HG03432 (cell line): ENCODE data around the gene MGA.

Source experiments
- ATAC-seq: cut with Tn5 transposase; IDR thresholded peaks from one replicate; pipeline ENCODE4 v1.9.1; 2021; ENCODE audit warnings: mild to moderate bottlenecking, moderate library complexity; ENCODE audit not compliant: unreplicated experiment

Gene MGA

DNA sequence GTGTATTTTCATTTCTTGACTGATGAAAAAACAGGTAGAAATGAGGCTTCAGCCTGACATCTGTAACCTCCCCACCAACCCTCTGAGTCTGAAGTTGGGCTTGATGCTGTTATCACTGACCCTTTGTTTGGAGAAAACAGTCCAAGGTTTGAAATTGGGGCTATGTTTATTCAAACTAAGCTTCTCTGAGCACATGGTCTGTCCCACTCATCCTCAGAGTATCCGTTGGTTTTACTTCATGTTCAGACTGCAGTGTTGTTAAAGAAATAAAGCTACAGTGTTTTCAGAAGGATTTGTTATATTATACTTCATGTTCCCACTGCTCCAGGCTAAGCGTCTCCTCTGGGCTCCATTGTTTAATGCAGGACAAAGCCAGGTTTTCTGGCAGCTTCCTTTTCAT lies 120.1 kb downstream of the MGA start:
- no peak for ATAC-seq

DNA sequence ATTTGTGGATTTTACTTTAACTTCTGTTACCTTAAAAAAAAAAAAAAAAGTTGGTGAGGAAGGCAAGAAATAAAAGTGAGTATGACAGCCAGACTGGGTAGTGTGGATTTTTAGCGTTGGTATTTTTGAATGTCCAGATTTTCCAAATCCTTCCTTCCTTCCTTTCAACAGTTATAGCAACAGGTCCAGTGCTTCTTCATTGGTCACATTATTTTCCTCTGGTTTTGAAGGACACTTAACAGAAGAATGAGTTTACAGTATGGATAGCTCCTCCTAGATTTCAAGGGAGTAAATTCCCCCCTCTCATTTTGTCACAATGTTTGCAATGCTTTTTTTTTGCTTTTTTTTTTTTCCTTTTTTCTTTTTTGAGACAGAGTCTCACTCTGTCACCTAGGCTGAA lies 120.5 kb downstream of the MGA start:
- no peak for ATAC-seq

DNA sequence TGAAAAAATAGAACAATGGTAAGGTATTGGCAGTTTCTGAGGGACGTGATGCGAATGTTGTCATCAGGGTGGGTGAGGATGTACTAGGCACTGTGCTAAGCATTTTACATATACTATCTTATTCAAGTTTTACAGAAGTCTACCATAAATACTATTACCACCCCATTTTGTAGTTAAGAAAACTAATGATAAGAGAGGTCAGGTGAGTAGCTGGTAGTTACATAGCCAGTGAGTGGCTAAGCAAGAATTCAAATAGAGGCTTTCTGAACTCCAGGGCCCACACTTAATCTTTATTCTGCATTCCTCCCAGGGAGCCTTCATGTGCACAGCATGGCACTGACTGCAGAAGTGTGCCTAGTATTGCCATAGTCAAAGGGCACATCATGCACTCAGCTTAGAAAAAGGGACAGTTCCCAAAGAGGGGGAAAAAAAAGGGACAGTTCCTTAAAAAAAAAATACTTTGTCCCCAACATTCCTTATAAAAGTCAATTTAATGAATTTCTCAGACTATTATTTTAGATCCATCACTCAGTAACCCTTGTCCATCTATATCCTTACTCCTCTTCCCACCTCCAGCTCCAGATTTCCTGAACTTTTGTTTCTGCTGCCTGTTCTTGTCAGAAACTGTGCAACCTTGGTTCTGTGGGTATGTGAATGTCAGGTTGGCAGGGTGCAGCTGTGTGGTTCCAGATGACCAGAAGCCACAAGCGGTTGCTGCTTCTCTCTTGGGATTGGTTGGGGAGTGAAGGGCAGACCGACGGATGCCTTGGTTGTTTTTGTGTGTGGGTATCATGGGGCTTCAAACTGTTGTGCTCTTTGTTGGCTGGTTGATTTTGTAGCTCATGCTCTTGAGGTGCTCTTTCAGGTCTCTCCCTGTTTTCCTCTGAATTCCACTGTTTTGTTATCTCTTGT lies 122.4 kb downstream of the MGA start:
- no peak for ATAC-seq

DNA sequence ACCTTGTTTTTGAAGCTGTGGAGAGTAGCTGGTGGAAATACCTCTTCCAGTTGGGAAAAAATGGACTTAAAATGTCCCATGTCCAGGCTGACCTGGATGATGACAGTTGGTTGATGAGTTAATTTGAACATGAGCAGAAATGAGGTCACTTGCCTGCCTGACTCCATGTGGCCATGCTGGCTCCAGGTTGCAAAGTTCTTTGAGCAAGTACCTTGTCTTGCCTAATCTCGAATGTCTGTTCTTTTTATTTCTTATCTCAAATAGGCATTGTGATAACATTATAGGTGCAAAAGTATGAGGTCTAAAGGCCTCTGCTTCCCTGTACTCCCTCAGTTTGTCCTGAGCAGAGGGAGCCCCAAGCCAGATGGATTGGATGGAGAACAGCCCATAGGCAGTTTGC lies 123.1 kb downstream of the MGA start:
- ATAC-seq = no peak

DNA sequence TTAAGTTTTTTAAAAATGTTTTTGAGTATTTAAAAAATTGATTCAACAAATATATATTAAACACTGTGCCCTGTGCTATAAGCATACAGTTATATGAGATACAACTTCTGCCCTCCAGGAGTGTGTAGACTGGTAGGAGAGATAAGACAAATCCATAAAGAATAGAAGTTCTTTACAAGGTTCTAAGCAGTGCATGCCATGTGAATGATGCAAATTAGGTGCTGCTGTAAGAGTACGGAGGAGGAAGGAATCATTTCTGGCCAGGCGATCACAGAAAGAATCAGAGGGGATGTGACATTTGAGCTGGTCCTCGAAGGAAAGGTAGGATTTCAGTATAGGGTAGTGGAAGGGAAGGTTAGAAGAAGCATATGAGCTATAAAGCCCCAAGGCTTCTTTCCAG lies 128.1 kb downstream of the MGA start:
- ATAC-seq = no peak

DNA sequence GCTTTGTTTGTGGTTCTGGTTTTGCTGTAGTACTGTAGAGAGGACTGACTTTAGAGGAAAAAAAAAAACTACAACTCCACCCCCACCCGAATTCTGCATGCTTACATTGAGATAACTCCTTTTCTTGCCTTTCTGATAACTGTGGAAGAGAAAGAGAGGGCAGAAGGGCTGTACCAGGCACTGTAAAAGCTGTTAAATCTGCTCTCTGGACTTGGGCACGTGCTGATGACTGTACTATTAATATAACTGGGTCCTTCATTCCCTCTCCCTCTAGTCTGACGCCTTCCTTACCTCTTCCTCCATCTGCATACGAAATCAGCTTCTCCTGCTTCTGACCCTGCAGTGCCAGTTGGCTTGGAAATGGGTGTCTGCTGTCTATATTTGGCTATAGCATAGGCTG lies 129.0 kb downstream of the MGA start:
- no peak for ATAC-seq

DNA sequence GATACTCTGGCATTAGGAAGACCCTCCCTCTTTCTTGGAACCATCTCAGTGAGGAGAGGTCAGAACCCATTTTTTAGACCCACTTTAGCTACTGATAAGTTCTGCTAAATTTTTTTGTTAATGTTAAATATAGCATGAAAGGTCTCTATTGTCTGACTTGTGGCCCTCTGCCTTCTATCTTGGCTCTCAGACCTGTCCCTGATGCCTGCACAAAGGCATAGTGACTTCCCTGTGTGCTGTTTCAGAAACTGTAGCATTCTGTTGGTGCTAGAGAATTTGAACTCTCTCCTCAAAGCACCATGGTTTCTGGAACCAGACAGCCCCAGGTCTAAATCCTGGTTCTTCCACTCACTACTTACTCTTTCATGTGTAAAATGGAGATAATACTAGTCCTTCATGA lies 129.5 kb downstream of the MGA start:
- no peak for ATAC-seq

DNA sequence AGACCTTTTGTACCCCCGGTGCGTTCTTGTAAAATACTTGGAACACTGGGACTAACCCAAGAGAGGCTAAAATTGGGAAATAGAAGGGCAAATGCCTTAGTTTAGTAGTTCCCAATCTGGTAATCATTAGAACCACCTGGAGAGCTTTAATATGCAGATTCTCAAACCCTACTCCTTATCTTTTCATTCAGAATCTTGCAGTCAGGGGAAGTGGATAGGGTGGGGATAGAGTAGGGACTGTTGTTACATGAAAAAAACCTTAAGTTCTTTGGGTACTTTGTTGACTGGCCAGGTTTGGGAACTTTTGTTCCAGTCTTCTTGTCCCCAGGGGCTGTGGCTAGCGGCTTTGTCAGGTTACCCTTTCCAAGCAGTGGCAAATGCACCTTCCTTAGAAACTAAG lies 130.0 kb downstream of the MGA start:
- ATAC-seq = no peak

DNA sequence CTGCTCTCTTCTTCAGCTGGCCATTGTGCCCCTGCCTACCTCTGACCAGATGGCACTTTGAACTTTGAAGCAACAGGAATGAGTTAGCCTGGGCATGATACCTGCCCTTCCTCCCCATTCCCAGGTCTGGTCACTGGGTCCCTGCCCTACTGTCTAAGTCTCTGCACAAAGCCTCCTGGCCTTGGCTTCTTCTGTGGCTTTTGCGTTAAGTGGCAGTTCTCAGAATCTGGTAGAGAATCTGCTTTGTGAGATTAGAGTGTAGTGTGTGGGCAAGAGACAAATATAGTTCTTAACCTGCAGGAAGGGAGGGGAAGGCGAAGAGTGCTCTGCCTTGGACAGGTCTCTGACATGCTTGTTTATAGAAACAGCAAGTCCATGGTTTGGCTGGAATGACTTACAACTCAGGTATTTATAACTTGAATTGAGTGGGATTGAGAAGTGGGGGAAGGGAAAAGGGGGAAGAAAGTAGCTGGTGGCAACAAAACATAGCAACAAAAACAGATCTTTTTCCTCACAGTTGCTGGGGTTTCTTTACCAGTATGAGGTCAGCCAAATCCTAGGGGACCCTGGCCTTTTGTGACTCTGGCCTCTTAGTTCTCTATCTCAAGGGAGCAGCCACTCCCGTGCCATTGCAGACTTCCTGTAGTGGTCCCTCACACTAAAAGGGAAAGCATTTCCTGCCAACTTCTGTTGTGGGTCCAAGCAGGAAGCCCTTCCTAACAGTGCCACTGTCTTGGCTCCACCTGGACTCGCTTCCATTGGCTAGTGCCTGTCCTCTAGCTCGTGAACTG lies 130.7 kb downstream of the MGA start:
- no peak for ATAC-seq

DNA sequence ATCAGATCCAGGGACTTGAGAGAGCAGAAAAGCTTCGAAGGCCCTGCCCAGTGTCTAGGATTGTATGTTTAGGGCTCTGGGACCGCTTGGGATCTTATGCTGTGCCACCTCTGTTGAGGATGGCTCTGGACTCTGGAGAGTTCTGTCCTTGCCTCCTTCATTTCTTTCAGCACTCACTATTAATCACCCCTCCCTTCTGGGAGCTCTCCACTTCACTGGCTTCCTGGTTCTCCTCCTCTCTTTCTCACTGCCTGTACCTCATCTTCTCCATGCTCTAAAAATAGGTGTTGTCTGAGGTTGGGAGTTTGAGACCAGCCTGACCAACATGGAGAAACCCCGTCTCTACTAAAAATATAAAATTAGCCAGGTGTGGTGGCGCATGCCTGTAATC lies 131.3 kb downstream of the MGA start:
- ATAC-seq = no peak

DNA sequence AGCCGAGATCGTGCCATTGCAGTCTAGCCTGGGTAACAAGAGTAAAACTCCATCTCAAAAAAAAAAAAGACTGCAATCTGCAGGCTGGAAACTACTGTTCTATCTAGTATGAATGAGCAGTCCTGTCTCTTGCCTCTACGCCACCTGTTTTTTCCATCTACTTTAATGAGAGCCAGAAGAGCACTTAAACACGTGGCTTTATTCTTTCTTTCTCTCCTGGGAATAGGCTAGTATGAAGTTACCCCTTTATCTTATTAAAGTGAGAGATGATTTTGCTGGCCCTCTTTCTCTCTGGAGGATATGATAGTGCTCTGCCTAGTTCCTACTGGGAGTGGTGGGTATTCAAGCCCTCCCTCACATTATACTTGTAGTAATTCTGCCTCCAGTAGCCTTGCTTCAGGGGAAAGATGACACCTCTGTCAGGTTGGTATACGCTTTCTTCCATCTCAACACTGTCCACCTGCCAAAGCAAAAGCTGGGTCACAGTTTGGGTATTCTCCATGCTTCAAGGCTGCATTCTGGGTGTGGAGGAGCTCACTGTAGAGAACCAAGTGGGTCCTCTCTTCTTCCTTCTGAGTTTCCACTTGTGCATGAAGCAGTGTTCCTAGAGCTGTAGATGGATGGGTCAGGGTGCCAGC lies 131.9 kb downstream of the MGA start:
- no peak for ATAC-seq

DNA sequence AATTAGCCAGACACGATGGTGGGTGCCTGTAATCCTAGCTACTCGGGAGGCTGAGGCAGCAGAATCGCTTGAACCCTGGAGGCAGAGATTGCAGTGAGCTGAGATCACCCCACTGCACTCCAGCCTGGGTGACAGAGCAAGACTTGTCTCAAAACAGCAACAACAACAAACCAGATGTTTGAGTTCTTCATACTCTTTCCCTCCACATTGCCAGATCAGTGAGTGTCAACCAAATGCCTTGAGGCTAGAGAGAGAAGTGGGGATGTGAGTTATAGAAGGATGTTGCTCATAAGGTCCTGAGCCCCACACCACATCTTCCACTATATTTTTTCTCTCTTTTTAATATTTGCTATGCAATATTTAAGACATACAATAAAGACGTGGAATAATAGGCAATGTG lies 133.9 kb downstream of the MGA start:
- ATAC-seq = no peak

DNA sequence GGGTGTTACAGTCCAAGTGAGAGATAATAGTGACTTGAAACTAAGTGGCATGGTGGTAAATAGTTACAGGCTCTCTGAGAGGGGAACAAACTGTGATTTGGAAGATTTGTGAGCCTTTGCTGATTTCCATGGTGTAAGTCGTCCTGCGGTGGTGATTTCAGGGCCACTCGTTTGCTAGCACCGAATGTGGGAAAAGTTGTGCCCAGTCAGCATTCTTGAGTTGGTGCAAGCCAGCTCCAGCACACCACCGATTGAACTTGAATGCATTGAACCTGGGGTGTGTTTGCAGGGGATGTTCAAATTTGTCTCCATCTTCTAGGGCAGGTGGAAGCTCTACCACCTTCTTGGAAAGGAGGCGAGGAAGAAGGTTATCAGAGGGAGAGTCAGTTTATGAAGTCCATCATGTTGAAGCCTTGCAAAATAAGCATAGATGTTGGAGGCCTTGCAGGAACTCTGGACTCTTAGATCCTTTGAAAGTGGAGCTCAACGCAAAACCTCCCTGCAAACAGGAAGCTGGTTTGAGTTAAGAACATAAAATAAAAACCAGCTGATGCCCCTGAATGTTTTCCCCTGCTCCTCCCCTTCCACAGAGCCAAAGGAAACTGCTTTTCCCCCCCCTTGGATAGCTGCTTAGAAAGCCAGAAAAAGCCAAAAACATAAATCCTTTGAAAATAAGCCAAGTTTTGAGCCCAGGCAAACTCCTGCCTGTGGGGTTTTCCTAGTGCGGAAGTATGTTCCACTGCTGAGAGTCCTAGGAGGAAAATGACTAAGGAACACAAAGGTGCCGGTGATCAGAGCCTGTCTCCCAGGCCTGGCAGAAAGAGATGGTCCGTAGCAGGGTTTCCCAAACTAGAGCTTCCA lies 136.0 kb downstream of the MGA start:
- ATAC-seq = no peak

DNA sequence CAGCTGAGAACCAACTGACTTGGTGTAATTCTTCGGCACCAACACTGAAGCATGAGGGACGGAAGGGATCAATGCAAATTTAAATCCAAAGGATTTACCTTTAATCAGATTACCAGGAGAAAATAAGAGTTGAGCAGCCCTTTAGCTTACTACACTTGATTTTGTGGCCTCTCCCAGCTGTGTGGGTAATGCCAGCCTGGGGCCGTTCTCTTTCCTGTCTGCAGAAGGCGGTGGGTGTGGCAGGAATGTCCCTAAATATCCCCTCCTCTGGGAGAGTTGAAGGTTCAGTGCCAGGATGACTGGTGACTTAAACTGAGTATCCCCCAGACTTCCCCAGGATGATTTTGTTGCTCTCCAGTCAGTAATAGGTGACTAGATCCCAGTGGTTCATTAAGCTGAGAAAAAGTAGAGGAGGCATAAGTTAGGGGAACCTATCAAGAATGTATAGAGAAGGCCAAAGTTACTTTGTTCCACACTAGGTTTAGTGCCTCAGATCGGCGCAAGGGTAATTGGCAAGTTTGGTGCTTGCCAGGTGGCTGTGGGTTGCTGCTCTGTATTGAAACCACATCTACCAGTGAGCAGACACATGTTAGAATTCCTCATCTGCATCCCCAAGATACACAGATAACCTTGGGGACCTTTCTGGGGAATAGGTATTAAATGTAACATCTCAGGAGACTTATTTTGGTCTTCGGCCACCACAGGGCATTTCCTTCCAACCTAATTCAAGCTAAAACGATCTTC lies 137.2 kb downstream of the MGA start:
- ATAC-seq = no peak

DNA sequence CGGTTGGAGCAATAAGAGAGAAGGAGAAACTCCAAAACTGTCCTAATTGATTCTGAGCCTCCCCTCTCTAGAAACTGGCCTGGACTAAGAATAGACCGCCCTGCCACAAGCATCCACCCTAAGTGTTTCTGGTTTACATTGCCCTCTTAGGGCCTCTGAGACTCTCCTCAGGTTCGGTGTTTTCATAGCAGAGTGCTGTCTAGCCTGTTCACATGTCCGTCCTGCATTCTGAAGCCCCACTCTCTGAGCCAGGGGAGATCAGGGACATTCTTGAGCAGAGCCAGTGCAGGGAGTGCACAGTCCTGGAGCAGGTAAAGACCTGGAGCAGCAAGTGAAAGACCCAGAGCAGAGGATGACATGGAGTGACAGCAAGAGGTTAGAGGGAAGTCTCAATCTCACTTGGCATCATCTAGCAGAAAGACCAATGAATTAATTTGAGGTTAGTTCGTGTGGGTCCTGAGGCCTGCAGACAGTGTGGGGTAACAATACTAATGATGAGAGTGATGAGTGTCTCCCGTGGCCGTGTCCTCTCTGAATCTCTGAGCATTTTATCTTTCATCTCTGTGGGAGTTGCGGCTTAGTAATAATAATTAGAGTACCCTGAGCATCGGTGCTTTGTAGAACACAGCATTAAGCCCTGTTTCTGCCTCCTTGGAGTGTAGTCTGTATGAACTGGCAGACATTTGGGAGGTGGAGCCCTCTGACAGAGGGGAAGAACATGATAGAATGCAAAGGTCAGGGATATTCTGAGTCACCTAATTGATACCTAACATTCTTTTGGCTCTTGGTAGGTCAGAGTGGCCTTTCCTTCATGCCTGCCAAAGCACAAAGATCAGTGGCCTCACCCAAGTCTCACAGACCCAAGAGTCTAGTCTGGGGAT lies 138.6 kb downstream of the MGA start:
- no peak for ATAC-seq

DNA sequence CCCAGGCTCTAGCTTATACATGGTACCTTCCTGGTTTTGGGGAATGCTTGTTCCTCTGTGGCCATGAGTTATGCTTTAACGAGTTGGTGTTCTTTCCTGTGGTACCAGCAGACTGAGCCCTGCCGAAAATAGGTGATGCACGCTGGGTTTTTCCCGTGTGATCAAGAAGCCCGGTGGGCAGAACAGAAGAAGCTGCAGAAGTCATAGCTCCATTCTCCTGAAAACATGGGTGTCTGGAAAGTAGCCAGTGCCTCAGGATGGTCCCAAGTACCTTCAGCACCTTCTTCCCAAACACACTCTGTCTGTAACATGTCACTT lies 139.2 kb downstream of the MGA start:
- ATAC-seq = no peak

DNA sequence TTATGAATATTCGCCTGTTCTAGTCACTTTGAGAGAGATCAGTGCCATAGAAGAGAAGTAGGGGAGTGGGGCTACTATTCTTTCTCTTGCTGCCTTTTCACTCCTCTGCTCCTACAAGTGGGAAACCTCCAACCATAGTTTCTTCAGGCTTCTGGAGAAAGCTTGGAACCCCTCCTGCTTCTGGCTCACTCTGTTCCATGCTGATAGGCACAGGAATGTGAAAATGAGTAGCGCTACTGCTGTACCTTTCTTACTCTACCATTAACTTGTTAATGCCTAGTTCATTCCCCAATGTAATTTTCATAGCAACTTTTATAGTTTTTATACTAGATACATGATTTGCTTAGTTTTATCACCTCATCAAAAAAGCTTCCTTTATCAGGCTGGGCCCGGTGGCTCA lies 141.0 kb downstream of the MGA start:
- no peak for ATAC-seq

DNA sequence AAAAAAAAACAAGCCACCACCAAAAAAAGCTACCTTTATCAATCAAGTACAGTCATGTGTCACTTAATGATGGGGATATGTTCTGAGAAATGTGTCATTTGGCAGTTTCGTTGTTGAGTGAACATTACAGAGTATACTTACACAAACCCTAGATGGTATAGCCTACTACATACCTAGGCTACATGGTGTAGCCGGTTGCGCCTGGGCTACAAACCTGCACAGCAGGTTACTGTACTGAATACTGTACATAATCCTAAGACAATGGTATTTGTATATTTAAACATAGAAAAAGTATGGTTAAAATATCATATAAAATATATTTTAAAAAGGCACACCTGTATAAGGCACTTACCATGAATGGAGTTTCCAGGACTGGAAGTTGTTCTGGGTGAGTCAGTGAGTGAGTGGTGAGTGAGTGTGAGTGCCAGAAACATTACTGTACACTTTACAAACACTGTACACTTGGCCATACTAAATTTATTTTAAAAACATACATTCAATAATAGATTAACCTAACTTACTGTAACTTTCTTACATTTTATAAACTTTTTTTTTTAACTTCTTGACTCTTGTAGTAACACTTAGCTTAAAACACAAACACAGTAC lies 141.7 kb downstream of the MGA start:
- no peak for ATAC-seq

DNA sequence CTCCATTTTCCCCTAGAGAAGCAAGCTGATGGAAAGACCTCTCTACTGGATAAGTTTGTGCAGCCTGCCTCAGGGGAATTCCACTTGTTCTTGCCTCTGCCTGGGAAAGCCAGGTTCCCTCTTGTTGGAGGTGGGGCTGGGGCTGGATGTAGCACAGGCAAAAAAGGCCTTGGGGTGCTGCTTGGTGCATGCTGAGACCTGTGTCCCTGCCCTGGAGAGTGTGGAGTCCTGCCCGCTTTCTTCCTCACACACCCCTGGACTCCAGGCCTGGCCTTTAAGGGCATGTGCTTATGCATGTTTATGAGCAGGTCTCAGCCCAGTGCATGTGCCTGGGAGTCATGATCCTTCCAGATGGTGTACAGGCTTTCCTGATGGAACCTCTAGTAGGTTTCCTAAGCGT lies 144.2 kb downstream of the MGA start:
- ATAC-seq = no peak
